ENCODE data around the gene ACVR1.

GRCh38 chr2:157780211-157780610 is 95.9 kb downstream of the ACVR1 start:
- TF ChIP-seq CTCF (IDR thresholded peaks at IDR 0.05; ENCODE audit: extremely low read depth in 1 of 2, insufficient read depth in 1 of 2, low read depth in 1 of 2, low read length in 2 of 2) (no peak), POLR2AphosphoS5 (IDR thresholded peaks at IDR 0.05; ENCODE audit: insufficient read depth, low read depth, low read length) (no peak), EZH2 (IDR thresholded peaks at IDR 0.05; ENCODE audit: borderline replicate concordance, low read depth, low read length, severe bottlenecking) (no peak), MAX (IDR thresholded peaks at IDR 0.05; ENCODE audit: insufficient read depth, insufficient read length) (no peak), POLR2A (IDR thresholded peaks at IDR 0.05; ENCODE audit: low read depth, low read length) (no peak), MYC (IDR thresholded peaks at IDR 0.05; ENCODE audit: low read depth, low read length) (no peak), JUN (IDR thresholded peaks at IDR 0.05; ENCODE audit: borderline replicate concordance, insufficient read depth, insufficient read length, low read depth) (no peak), FOS (IDR thresholded peaks at IDR 0.05; ENCODE audit: borderline replicate concordance, insufficient read depth, low read length) (no peak), GATA2 (IDR thresholded peaks at IDR 0.05; ENCODE audit: insufficient read depth, insufficient read length, low read depth, low read length) (no peak)

Data from endothelial cell of umbilical vein (primary cell).